HCT116 (cell line): ENCODE results near the gene EFS.

Experiments used
- RAD21 ChIP-seq: IDR thresholded peaks from 2 replicates; pipeline ENCODE4 v1.6.1; 2012; ENCODE audit warnings: low read depth, mild to moderate bottlenecking
- ZNF274 ChIP-seq: fragments of 200-500 bp; sonication (Bioruptor generic); IDR thresholded peaks from 2 replicates; pipeline ENCODE4 v1.6.1; 2014; ENCODE audit warnings: mild to moderate bottlenecking, low read depth, low read length, inconsistent platforms
- TF ChIP-seq, protein P1 (sequence below), 3 experiments: fragments of 200-600 bp in 1 of 3; sonication (generic) in 1 of 3; IDR thresholded peaks in 2 of 3; conservative IDR thresholded peaks in 1 of 3; 2 replicates each; pipeline ENCODE4 v1.5.1; 2012 to 2017; ENCODE audit warnings: low read depth in 2 of 3, low read length in 2 of 3, antibody characterized with exemption in 1 of 3, borderline replicate concordance in 1 of 3, control low read depth in 1 of 3, mild to moderate bottlenecking in 1 of 3, mixed read lengths in 1 of 3, mixed run types in 1 of 3, moderate library complexity in 1 of 3; ENCODE audit not compliant: insufficient read depth in 1 of 3

DNA sequence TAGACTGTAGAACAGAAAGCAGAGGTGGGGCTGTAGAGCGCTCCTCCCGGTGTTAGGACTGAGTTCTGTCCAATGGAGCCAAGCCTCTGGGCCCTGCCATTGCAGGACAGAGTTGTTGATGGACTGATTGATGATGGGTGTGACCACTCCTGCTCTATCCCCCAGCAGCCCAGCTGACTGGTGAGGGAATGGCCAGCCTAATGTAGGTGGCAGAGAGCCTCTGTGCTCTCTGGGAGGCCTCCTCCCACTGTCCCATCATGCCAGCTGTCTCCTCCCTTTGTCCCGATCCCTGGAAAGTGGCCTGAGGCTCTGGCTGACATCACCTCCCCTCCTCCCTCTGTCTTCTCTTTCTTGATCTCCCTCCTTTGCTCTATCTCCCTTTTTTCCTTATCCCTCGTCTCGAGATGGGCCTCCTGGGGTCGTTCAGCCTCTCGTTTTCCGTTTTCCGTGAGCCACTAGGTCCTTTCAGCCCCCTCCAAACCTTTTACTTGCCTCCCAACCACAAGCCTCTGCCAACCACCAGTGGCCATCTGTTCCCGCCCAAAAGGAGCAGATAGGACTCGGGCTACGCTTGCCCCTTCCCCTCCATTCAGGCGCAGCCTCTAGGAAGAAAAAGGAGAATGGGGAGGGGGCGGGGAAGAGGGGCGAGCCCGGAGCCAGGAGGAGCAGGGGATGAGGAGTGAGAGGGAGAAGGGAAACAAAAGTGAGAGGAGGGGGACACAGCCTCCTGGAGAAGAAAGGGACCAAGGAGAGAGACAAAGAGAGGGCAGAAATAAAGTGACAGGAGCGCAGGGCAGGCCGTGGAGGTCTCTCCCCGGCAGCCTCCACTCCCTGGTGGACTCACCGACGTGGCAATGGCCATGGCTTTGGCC lies 572 bp downstream of the EFS start:
- TF ChIP-seq, protein P1, sequence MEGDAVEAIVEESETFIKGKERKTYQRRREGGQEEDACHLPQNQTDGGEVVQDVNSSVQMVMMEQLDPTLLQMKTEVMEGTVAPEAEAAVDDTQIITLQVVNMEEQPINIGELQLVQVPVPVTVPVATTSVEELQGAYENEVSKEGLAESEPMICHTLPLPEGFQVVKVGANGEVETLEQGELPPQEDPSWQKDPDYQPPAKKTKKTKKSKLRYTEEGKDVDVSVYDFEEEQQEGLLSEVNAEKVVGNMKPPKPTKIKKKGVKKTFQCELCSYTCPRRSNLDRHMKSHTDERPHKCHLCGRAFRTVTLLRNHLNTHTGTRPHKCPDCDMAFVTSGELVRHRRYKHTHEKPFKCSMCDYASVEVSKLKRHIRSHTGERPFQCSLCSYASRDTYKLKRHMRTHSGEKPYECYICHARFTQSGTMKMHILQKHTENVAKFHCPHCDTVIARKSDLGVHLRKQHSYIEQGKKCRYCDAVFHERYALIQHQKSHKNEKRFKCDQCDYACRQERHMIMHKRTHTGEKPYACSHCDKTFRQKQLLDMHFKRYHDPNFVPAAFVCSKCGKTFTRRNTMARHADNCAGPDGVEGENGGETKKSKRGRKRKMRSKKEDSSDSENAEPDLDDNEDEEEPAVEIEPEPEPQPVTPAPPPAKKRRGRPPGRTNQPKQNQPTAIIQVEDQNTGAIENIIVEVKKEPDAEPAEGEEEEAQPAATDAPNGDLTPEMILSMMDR (IDR thresholded peaks at IDR 0.05 in 2 of 3, conservative IDR thresholded peaks at IDR 0.05 in 1 of 3; ENCODE audit: borderline replicate concordance in 1 of 3, insufficient read depth in 1 of 3, low read depth in 2 of 3, low read length in 2 of 3), result no peak
- TF ChIP-seq RAD21 (no peak), ZNF274 (no peak)
